K562 (cell line): ENCODE data around the gene MAP3K20. TPM values are rescaled to one million over a fixed set of nuclear protein-coding genes. Genes with fewer than 3 reads are reported as not detected.

ENCODE experiments used
- ATAC-seq: fragments of 200-7000 bp; cut with Tn5 transposase; 3 replicates; pipeline ENCODE4 v1.9.1; 2020; ENCODE audit warnings: moderate library complexity
- BruUV-seq: library from RNA; stranded (reverse); fragments of 400-500 nt; replicated peaks from 2 replicates; lab custom pipeline; 2021; lab: Mats Ljungman, UMichigan
- CTCF ChIA-PET: fragments of 300-600 bp; formaldehyde crosslinking; extraction: SDS; loops from one replicate; lab custom pipeline; 2021; ENCODE audit warnings: low intra/inter-chr PET ratio; lab: Yijun Ruan, JAX
- POLR2A ChIA-PET: fragments of 300-600, 350-650 bp; sonication (Branson Sonifier 250); formaldehyde crosslinking; extraction: SDS; loops from one replicate; lab custom pipeline; 2021; ENCODE audit warnings: antibody characterized with exemption, inconsistent platforms; lab: Yijun Ruan, JAX
- DNase-seq, 4 experiments: peaks; one replicate each; pipeline versions ENCODE4 v3.0.0 to v3.0.0-alpha.2; 2011 to 2018; ENCODE audit warnings: low spot score in 3 of 4, mixed read lengths in 3 of 4; ENCODE audit errors: extremely low read depth in 1 of 4
- FAIRE-seq: peaks from 2 replicates; lab custom pipeline; 2011; peaks lifted over from hg19 to GRCh38; lab: Jason Lieb, UNC
- H2AFZ ChIP-seq: 2 replicates; pipeline ENCODE4 v1.6.0; 2011; ENCODE audit warnings: low read depth, low read length, control low read depth, inconsistent platforms
- H3K27ac ChIP-seq: fragments of 200-600 bp; 3 replicates; pipeline ENCODE4 v1.8.0; 2011; ENCODE audit warnings: low read depth, mild to moderate bottlenecking, control low read depth, inconsistent platforms, low read length, moderate library complexity, mixed read lengths; ENCODE audit errors: extremely low read depth
- H3K27me3 ChIP-seq, 2 experiments: fragments of 300-600 bp in 1 of 2; 2 replicates in 1 of 2; 3 replicates in 1 of 2; pipeline versions ENCODE4 v1.6.0 to v1.8.0; 2011; ENCODE audit warnings: inconsistent platforms in 2 of 2, low read length in 2 of 2, mild to moderate bottlenecking in 1 of 2, mixed read lengths in 1 of 2, moderate library complexity in 1 of 2; ENCODE audit not compliant: control insufficient read depth in 2 of 2, insufficient read depth in 2 of 2
- H3K36me3 ChIP-seq: fragments of 300-600 bp; 3 replicates; pipeline ENCODE4 v1.8.0; 2011; ENCODE audit warnings: mild to moderate bottlenecking, low read length, inconsistent platforms; ENCODE audit not compliant: control insufficient read depth, insufficient read depth
- H3K4me1 ChIP-seq, 2 experiments: fragments of 200-600 bp in 1 of 2; replicated peaks in 1 of 2; 2 replicates in 1 of 2; 3 replicates in 1 of 2; pipeline versions ENCODE4 v1.5.1 to v1.8.0; 2011; ENCODE audit warnings: inconsistent platforms in 2 of 2, low read length in 2 of 2, mild to moderate bottlenecking in 1 of 2, mixed read lengths in 1 of 2, moderate library complexity in 1 of 2; ENCODE audit not compliant: control insufficient read depth in 2 of 2, insufficient read depth in 2 of 2
- H3K4me2 ChIP-seq: 2 replicates; pipeline ENCODE4 v1.6.1; 2011; ENCODE audit warnings: low read length, control low read depth, inconsistent platforms, mixed read lengths; ENCODE audit not compliant: insufficient read depth
- H3K4me3 ChIP-seq: fragments of 200-600 bp; sonication (generic), shearing (Covaris generic); 2 replicates; pipeline ENCODE4 v1.5.1; 2016; ENCODE audit warnings: control low read depth, inconsistent platforms
- H3K79me2 ChIP-seq: fragments of 200-600 bp; 3 replicates; pipeline ENCODE4 v1.8.0; 2011; ENCODE audit warnings: low read length, inconsistent platforms; ENCODE audit not compliant: control insufficient read depth, insufficient read depth
- H3K9ac ChIP-seq, 2 experiments: 2 replicates each; pipeline versions ENCODE4 v1.6.0 to v1.6.1; 2011; ENCODE audit warnings: low read depth in 2 of 2, low read length in 2 of 2, control low read depth in 1 of 2, inconsistent platforms in 1 of 2, mild to moderate bottlenecking in 1 of 2, mixed read lengths in 1 of 2; ENCODE audit not compliant: insufficient read depth in 1 of 2
- H3K9me1 ChIP-seq: one replicate; pipeline ENCODE4 v1.6.0; 2011; ENCODE audit warnings: inconsistent platforms, mild to moderate bottlenecking, low read length, moderate library complexity; ENCODE audit not compliant: control insufficient read depth, insufficient read depth
- H3K9me3 ChIP-seq: replicated peaks from 2 replicates; pipeline ENCODE4 v1.5.1; 2011; ENCODE audit warnings: low read depth, low read length, inconsistent platforms; ENCODE audit not compliant: control insufficient read depth, insufficient read depth
- H4K20me1 ChIP-seq: replicated peaks from 2 replicates; pipeline ENCODE4 v1.6.1; 2011; ENCODE audit warnings: low read length, inconsistent platforms, mixed read lengths; ENCODE audit not compliant: control insufficient read depth, insufficient read depth
- ARHGAP35 ChIP-seq: fragments of 450-650 bp; IDR thresholded peaks from 2 replicates; pipeline ENCODE4 v1.6.1; 2018; ENCODE audit not compliant: partially characterized antibody
- CCAR2 ChIP-seq: fragments of 200-400 bp; formaldehyde crosslinking; IDR thresholded peaks from 2 replicates; pipeline ENCODE4 v1.6.1; 2017; ENCODE audit warnings: mild to moderate bottlenecking, low read depth, low read length
- CEBPG ChIP-seq, 3 experiments: fragments of 200-800 bp in 1 of 3; sonication (Bioruptor generic) in 1 of 3; sonication (generic) in 1 of 3; formaldehyde crosslinking in 1 of 3; IDR thresholded peaks in 2 of 3; conservative IDR thresholded peaks in 1 of 3; 2 replicates each; pipeline versions ENCODE4 v1.6.1 to v1.8.0; 2016 to 2022; ENCODE audit warnings: missing compliant biosample characterization in 2 of 3, missing genetic modification characterization in 2 of 3, mild to moderate bottlenecking in 1 of 3, missing genetic modification reagents in 1 of 3
- EGR1 ChIP-seq: fragments of 450-650 bp; conservative IDR thresholded peaks from 2 replicates; pipeline ENCODE4 v1.6.1; 2017; ENCODE audit warnings: mild to moderate bottlenecking
- ETV6 ChIP-seq, 3 experiments: fragments of 150-350 bp in 1 of 3; sonication (generic) in 1 of 3; formaldehyde crosslinking in 1 of 3; IDR thresholded peaks; 2 replicates each; pipeline versions ENCODE4 v1.6.1 to v1.8.0; 2014 to 2022; ENCODE audit warnings: borderline replicate concordance in 2 of 3, low read depth in 2 of 3, antibody characterized with exemption in 1 of 3, low read length in 1 of 3, mild to moderate bottlenecking in 1 of 3, missing genetic modification reagents in 1 of 3
- KDM2B ChIP-seq: fragments of 250-450 bp; sonication (Bioruptor Pico); IDR thresholded peaks from 2 replicates; pipeline ENCODE4 v1.8.0; 2021; ENCODE audit warnings: mild to moderate bottlenecking, moderate library complexity
- MTA3 ChIP-seq: fragments of 450-650 bp; formaldehyde crosslinking; IDR thresholded peaks from 2 replicates; pipeline ENCODE4 v1.6.1; 2017; ENCODE audit warnings: mild to moderate bottlenecking, borderline replicate concordance
- NFE2 ChIP-seq: IDR thresholded peaks from 2 replicates; pipeline ENCODE4 v1.6.1; 2014; ENCODE audit warnings: antibody characterized with exemption, low read depth
- NR2F6 ChIP-seq: fragments of 450-650 bp; formaldehyde crosslinking; IDR thresholded peaks from 2 replicates; pipeline ENCODE4 v1.4.0; 2020; ENCODE audit warnings: mild to moderate bottlenecking
- RFX1 ChIP-seq: fragments of 450-650 bp; IDR thresholded peaks from 2 replicates; pipeline ENCODE4 v1.6.1; 2016; ENCODE audit warnings: mild to moderate bottlenecking, moderate library complexity
- STAT5B ChIP-seq: fragments of 250-450 bp; sonication (Bioruptor Pico); IDR thresholded peaks from 2 replicates; pipeline ENCODE4 v1.8.0; 2021; ENCODE audit warnings: mild to moderate bottlenecking, inconsistent platforms
- ZNF239 ChIP-seq: fragments of 250-450 bp; sonication (Bioruptor Pico); IDR thresholded peaks from 2 replicates; pipeline ENCODE4 v1.4.0; 2020; ENCODE audit warnings: mild to moderate bottlenecking
- ZNF408 ChIP-seq: fragments of 250-450 bp; sonication (Bioruptor Pico); IDR thresholded peaks from 2 replicates; pipeline ENCODE4 v1.4.0; 2020; ENCODE audit warnings: low read depth, mild to moderate bottlenecking, moderate library complexity
- ZZZ3 ChIP-seq: fragments of 450-650 bp; IDR thresholded peaks from 2 replicates; pipeline ENCODE4 v1.6.1; 2016; ENCODE audit warnings: antibody characterized with exemption, mild to moderate bottlenecking, moderate library complexity
- in situ Hi-C: fragments of 300-500 bp; cut with MboI; formaldehyde crosslinking; loops from 4 replicates; pipeline ENCODE4 v1.15.0; 2018; ENCODE audit warnings: inconsistent platforms, mixed read lengths
- intact Hi-C: fragments of 100-400 bp; cut with micrococcal nuclease; formaldehyde crosslinking; loops from 2 replicates; pipeline ENCODE4 v1.14.2; 2022
- polyA plus RNA-seq, 8 experiments: library from polyadenylated mRNA; depleted of rRNA in 4 of 8; stranded (reverse) in 5 of 8; unstranded in 3 of 8; fragments of >200 nt; fragmentation: Nextera tagmentation in 2 of 8; fragmentation: Illumina TruSeq in 1 of 8; extraction: Ambion mirVana in 2 of 8; extraction: Trizol in 1 of 8; gene quantifications; 2 replicates each; pipeline versions ENCODE4 v1.2.1 to v1.2.3, GENCODE V29; 2011 to 2014; ENCODE audit warnings: inconsistent platforms in 1 of 8, missing spikeins in 1 of 8
- total RNA-seq, 7 experiments: library from RNA; depleted of rRNA in 6 of 7; stranded (reverse); fragments of >200 nt in 6 of 7; fragmentation: Illumina TruSeq in 2 of 7; extraction: Trizol in 2 of 7; gene quantifications; 2 replicates each; pipeline versions ENCODE4 v1.2.1 to v1.2.3, GENCODE V29; 2011 to 2021; ENCODE audit warnings: low replicate concordance in 1 of 7
- TF ChIP-seq, protein P1 (sequence below): fragments of 250-450 bp; sonication (Bioruptor Pico); IDR thresholded peaks from 2 replicates; pipeline ENCODE4 v1.5.0; 2022; ENCODE audit warnings: mild to moderate bottlenecking
- TF ChIP-seq, protein P2 (sequence below), 2 experiments: IDR thresholded peaks in 1 of 2; conservative IDR thresholded peaks in 1 of 2; 2 replicates each; pipeline ENCODE4 v1.6.1; 2016; ENCODE audit warnings: low read depth in 2 of 2, mild to moderate bottlenecking in 1 of 2, missing compliant biosample characterization in 1 of 2, missing genetic modification characterization in 1 of 2, moderate library complexity in 1 of 2

MAP3K20 gene
- total and polyA plus RNA-seq, 9 of the 15 experiments (the other 6 are each of a cell fraction or from before 2014, with no cell fraction given) = 9.8 to 34.2 (median 27.3) TPM

DNA sequence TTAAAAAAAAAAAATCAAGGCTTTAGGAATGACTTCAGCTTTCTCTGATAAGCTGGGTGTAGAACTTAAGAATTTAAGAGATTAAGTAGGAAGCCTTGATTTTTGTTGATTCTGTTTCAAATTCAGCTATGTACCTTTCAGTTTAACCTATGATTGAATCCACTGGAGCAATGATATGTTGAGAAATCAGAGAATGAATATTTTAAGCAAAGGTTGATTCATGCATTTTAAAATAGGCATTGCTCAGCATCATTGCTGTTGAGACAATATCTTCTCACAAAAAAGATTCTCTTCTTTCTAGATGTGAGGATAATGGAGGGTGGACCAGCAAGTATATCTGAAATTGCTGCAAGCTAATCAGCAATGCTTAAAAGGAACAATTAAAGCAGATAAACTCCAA is 109.8 kb downstream of the MAP3K20 start:
- ATAC-seq = no peak
- Histone ChIP-seq H4K20me1 (no peaks in the 10 kb centered on the region), H3K36me3 (peaks cover 19% of the 10 kb centered on the region), H3K9ac (no peak overlapping the region), H3K9me3 (no peaks in the 10 kb centered on the region), H3K79me2 (no peaks in the 10 kb centered on the region), H3K4me1 (peaks cover 0 to 9% of the 10 kb centered on the region in 2 experiments; a peak in 3 of 5 replicates), H3K9me1 (no peaks in the 10 kb centered on the region), H3K27ac (no peak overlapping the region), H3K4me3 (no peak overlapping the region), H2AFZ (no peak overlapping the region), H3K27me3 (no peaks in the 10 kb centered on the region), H3K4me2 (no peak overlapping the region)
- ChIA-PET CTCF (no interaction called here), POLR2A (interaction anchor here (0.7 kb wide), 1 partner anchor 1628 kb away, joined by 3 read pairs; no protein-coding TSS in a partner anchor)
- intact Hi-C loops = no loop called here
- no TSS peak for BruUV-seq
- no peak for FAIRE-seq
- no peak for DNase-seq
- TF ChIP-seq ZNF239 = no peak
- no peak for TF ChIP-seq STAT5B (CRISPR knock-in tag)
- TF ChIP-seq NFE2 = no peak
- no peak for TF ChIP-seq ARHGAP35
- no peak for TF ChIP-seq EGR1
- no peak for TF ChIP-seq NR2F6 (CRISPR knock-in tag)
- TF ChIP-seq ZZZ3 = no peak
- TF ChIP-seq ZNF408 (CRISPR knock-in tag) = no peak
- TF ChIP-seq MTA3 = no peak
- TF ChIP-seq CEBPG (CRISPR knock-in tag; IDR thresholded peaks at IDR 0.05) = no peak
- TF ChIP-seq CEBPG (tag; conservative IDR thresholded peaks at IDR 0.05 in 1 of 2, IDR thresholded peaks at IDR 0.05 in 1 of 2) = no peak
- TF ChIP-seq, protein P1, sequence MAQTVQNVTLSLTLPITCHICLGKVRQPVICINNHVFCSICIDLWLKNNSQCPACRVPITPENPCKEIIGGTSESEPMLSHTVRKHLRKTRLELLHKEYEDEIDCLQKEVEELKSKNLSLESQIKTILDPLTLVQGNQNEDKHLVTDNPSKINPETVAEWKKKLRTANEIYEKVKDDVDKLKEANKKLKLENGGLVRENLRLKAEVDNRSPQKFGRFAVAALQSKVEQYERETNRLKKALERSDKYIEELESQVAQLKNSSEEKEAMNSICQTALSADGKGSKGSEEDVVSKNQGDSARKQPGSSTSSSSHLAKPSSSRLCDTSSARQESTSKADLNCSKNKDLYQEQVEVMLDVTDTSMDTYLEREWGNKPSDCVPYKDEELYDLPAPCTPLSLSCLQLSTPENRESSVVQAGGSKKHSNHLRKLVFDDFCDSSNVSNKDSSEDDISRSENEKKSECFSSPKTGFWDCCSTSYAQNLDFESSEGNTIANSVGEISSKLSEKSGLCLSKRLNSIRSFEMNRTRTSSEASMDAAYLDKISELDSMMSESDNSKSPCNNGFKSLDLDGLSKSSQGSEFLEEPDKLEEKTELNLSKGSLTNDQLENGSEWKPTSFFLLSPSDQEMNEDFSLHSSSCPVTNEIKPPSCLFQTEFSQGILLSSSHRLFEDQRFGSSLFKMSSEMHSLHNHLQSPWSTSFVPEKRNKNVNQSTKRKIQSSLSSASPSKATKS (CRISPR knock-in tag) = no peak
- no peak for TF ChIP-seq RFX1
- TF ChIP-seq CCAR2 = no peak
- TF ChIP-seq, protein P2, sequence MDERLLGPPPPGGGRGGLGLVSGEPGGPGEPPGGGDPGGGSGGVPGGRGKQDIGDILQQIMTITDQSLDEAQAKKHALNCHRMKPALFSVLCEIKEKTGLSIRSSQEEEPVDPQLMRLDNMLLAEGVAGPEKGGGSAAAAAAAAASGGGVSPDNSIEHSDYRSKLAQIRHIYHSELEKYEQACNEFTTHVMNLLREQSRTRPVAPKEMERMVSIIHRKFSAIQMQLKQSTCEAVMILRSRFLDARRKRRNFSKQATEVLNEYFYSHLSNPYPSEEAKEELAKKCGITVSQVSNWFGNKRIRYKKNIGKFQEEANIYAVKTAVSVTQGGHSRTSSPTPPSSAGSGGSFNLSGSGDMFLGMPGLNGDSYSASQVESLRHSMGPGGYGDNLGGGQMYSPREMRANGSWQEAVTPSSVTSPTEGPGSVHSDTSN (CRISPR knock-in tag; IDR thresholded peaks at IDR 0.05; ENCODE audit: low read depth) = no peak
- TF ChIP-seq, protein P2 (tag; conservative IDR thresholded peaks at IDR 0.05; ENCODE audit: low read depth) = no peak
- TF ChIP-seq ETV6 (IDR thresholded peaks at IDR 0.05; ENCODE audit: borderline replicate concordance in 1 of 2, low read depth in 2 of 2, low read length in 1 of 2) = no peak
- TF ChIP-seq ETV6 (CRISPR knock-in tag; IDR thresholded peaks at IDR 0.05; ENCODE audit: borderline replicate concordance) = no peak
- no peak for TF ChIP-seq KDM2B (CRISPR knock-in tag)
- in situ Hi-C loops = no loop called here
